Activated naive CD4-positive, alpha-beta T cell treated with anti-CD3 and anti-CD28 coated beads, Interleukin-2, amount 50 U/mL, for 24 hours (primary cell): ENCODE results near the gene ATE1.
A peak's percentile ranks its signal among the peaks of the same experiment; 100 is the strongest.

Experiments used
- H3K27ac Mint-ChIP-seq: one replicate; pipeline ENCODE4 v1.8.0; 2021; ENCODE audit warnings: mild to moderate bottlenecking, mixed read lengths
- H3K27me3 Mint-ChIP-seq: one replicate; pipeline ENCODE4 v1.8.0; 2021; ENCODE audit warnings: mixed read lengths
- H3K36me3 Mint-ChIP-seq: one replicate; pipeline ENCODE4 v1.8.0; 2021; ENCODE audit warnings: mixed read lengths
- H3K4me1 Mint-ChIP-seq: one replicate; pipeline ENCODE4 v1.8.0; 2021; ENCODE audit warnings: mixed read lengths
- H3K4me3 Mint-ChIP-seq: one replicate; pipeline ENCODE4 v1.8.0; 2021; ENCODE audit warnings: mild to moderate bottlenecking, mixed read lengths
- H3K9me3 Mint-ChIP-seq: one replicate; pipeline ENCODE4 v1.8.0; 2021; ENCODE audit warnings: mixed read lengths

ATE1 gene

GRCh38 chr10:121910673-121911420 is 17.0 kb downstream of the ATE1 start:
- no peak overlapping the region for H3K4me3 Mint-ChIP-seq
- peaks cover 9% of the 10 kb centered on the region for H3K36me3 Mint-ChIP-seq
- H3K27me3 Mint-ChIP-seq: no peaks in the 10 kb centered on the region
- peak overlapping the region; percentile 3 for H3K27ac Mint-ChIP-seq
- H3K4me1 Mint-ChIP-seq: peaks cover 4% of the 10 kb centered on the region
- no peaks in the 10 kb centered on the region for H3K9me3 Mint-ChIP-seq

GRCh38 chr10:121904888-121905287 is 22.9 kb downstream of the ATE1 start:
- Mint-ChIP-seq H3K36me3 (peaks cover 7% of the 10 kb centered on the region), H3K4me3 (no peak overlapping the region)

GRCh38 chr10:121900443-121901174 is 27.2 kb downstream of the ATE1 start:
- H3K27ac Mint-ChIP-seq: no peak overlapping the region
- no peaks in the 10 kb centered on the region for H3K27me3 Mint-ChIP-seq
- H3K9me3 Mint-ChIP-seq: no peaks in the 10 kb centered on the region
- peaks cover 5% of the 10 kb centered on the region for H3K4me1 Mint-ChIP-seq
- H3K36me3 Mint-ChIP-seq: peaks cover 11% of the 10 kb centered on the region
- no peak overlapping the region for H3K4me3 Mint-ChIP-seq

More at GRCh38 chr10:121904888-121905287, 22.9 kb downstream of the ATE1 start:
- Mint-ChIP-seq H3K27ac (no peak overlapping the region), H3K9me3 (no peaks in the 10 kb centered on the region), H3K4me1 (peaks cover 5% of the 10 kb centered on the region), H3K27me3 (no peaks in the 10 kb centered on the region)

DNA sequence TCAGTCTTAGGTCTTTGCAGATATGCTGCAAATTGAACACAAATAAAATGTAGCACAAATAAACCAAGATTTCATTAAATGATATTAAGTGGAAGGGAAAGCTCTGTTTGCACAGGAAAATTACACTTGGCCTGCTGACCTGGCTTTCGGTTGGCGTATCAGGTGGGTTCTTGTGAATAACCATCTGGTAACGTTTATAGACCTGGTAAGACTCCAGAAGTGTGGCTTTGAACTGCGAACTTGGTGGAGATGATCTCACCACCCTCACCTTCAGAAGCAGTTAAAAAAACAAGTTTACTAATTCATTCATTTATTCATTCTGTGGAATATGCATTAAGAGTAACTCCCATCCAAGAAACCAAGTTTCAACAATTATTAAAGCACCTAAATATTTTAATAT is 28.1 kb downstream of the ATE1 start:
- no peak overlapping the region for H3K27ac Mint-ChIP-seq
- no peaks in the 10 kb centered on the region for H3K9me3 Mint-ChIP-seq
- no peak overlapping the region for H3K4me3 Mint-ChIP-seq
- no peaks in the 10 kb centered on the region for H3K27me3 Mint-ChIP-seq
- H3K4me1 Mint-ChIP-seq: peaks cover 5% of the 10 kb centered on the region
- peaks cover 13% of the 10 kb centered on the region for H3K36me3 Mint-ChIP-seq

GRCh38 chr10:121891103-121891502 is 36.7 kb downstream of the ATE1 start:
- Mint-ChIP-seq H3K27me3 (no peaks in the 10 kb centered on the region), H3K27ac (no peak overlapping the region), H3K4me1 (no peaks in the 10 kb centered on the region), H3K9me3 (no peaks in the 10 kb centered on the region), H3K36me3 (peaks cover 11% of the 10 kb centered on the region), H3K4me3 (no peak overlapping the region)

GRCh38 chr10:121889212-121889611 is 38.6 kb downstream of the ATE1 start:
- Mint-ChIP-seq H3K27ac (no peak overlapping the region), H3K9me3 (no peaks in the 10 kb centered on the region), H3K4me3 (no peak overlapping the region), H3K36me3 (peaks cover 6% of the 10 kb centered on the region), H3K4me1 (no peaks in the 10 kb centered on the region), H3K27me3 (no peaks in the 10 kb centered on the region)

GRCh38 chr10:121886997-121887622 is 40.7 kb downstream of the ATE1 start:
- Mint-ChIP-seq H3K36me3 (peaks cover 5% of the 10 kb centered on the region), H3K4me3 (no peak overlapping the region), H3K27me3 (no peaks in the 10 kb centered on the region), H3K4me1 (no peaks in the 10 kb centered on the region), H3K27ac (peak overlapping the region; percentile 20), H3K9me3 (no peaks in the 10 kb centered on the region)

- Mint-ChIP-seq H3K36me3 (peaks cover 4% of the 10 kb centered on the region), H3K4me3 (no peak overlapping the region), H3K4me1 (no peaks in the 10 kb centered on the region), H3K27ac (no peak overlapping the region), H3K27me3 (no peaks in the 10 kb centered on the region), H3K9me3 (no peaks in the 10 kb centered on the region)
Measured at GRCh38 chr10:121886181-121886580, 41.6 kb downstream of the ATE1 start.

DNA sequence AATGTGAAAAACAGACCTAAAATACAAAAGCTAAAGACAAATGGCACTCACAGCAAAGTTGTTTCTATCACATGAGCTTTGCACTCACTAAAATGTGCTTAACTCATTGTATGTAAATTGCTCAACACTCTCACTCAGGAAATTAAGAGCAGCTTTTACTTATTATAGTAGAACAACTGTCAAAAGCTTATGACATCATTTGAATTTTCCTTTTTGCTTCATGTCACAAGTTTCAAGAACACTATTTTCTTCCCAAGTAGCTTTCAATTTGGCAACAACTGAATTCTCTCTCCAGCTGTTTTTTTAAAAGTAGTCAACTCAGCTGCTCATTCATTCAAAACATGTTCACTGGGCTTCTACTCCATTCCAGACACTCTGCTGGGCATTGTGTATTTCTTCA is 46.9 kb downstream of the ATE1 start:
- peaks cover 15% of the 10 kb centered on the region for H3K36me3 Mint-ChIP-seq
- H3K27ac Mint-ChIP-seq: no peak overlapping the region
- H3K4me3 Mint-ChIP-seq: no peak overlapping the region
- H3K9me3 Mint-ChIP-seq: no peaks in the 10 kb centered on the region
- H3K27me3 Mint-ChIP-seq: no peaks in the 10 kb centered on the region
- no peaks in the 10 kb centered on the region for H3K4me1 Mint-ChIP-seq

- Mint-ChIP-seq H3K27ac (no peak overlapping the region), H3K4me3 (no peak overlapping the region), H3K36me3 (peaks cover 16% of the 10 kb centered on the region), H3K4me1 (no peaks in the 10 kb centered on the region), H3K9me3 (no peaks in the 10 kb centered on the region), H3K27me3 (no peaks in the 10 kb centered on the region)
Measured at GRCh38 chr10:121879476-121879875, 48.4 kb downstream of the ATE1 start.

GRCh38 chr10:121873236-121873635 is 54.6 kb downstream of the ATE1 start:
- Mint-ChIP-seq H3K9me3 (no peaks in the 10 kb centered on the region), H3K4me1 (peaks cover 5% of the 10 kb centered on the region), H3K36me3 (peaks cover 25% of the 10 kb centered on the region), H3K27me3 (no peaks in the 10 kb centered on the region), H3K27ac (no peak overlapping the region), H3K4me3 (no peak overlapping the region)

- no peaks in the 10 kb centered on the region for H3K27me3 Mint-ChIP-seq
- peaks cover 5% of the 10 kb centered on the region for H3K4me1 Mint-ChIP-seq
- H3K4me3 Mint-ChIP-seq: no peak overlapping the region
- no peaks in the 10 kb centered on the region for H3K9me3 Mint-ChIP-seq
- peaks cover 20% of the 10 kb centered on the region for H3K36me3 Mint-ChIP-seq
- H3K27ac Mint-ChIP-seq: no peak overlapping the region
Measured at GRCh38 chr10:121870413-121870812, 57.4 kb downstream of the ATE1 start.

- Mint-ChIP-seq H3K4me3 (no peak overlapping the region), H3K27me3 (no peaks in the 10 kb centered on the region), H3K9me3 (no peaks in the 10 kb centered on the region), H3K36me3 (peaks cover 26% of the 10 kb centered on the region), H3K4me1 (peaks cover 5% of the 10 kb centered on the region), H3K27ac (no peak overlapping the region)
Measured at GRCh38 chr10:121865554-121865953, 62.3 kb downstream of the ATE1 start.

- Mint-ChIP-seq H3K27me3 (no peaks in the 10 kb centered on the region), H3K4me1 (peaks cover 3% of the 10 kb centered on the region), H3K4me3 (no peak overlapping the region), H3K36me3 (peaks cover 21% of the 10 kb centered on the region), H3K9me3 (no peaks in the 10 kb centered on the region), H3K27ac (no peak overlapping the region)
Measured at GRCh38 chr10:121864653-121865052, 63.2 kb downstream of the ATE1 start.

GRCh38 chr10:121864168-121864567 is 63.7 kb downstream of the ATE1 start:
- Mint-ChIP-seq H3K4me1 (peaks cover 3% of the 10 kb centered on the region), H3K27ac (no peak overlapping the region), H3K27me3 (no peaks in the 10 kb centered on the region), H3K36me3 (peaks cover 18% of the 10 kb centered on the region), H3K4me3 (no peak overlapping the region), H3K9me3 (no peaks in the 10 kb centered on the region)

DNA sequence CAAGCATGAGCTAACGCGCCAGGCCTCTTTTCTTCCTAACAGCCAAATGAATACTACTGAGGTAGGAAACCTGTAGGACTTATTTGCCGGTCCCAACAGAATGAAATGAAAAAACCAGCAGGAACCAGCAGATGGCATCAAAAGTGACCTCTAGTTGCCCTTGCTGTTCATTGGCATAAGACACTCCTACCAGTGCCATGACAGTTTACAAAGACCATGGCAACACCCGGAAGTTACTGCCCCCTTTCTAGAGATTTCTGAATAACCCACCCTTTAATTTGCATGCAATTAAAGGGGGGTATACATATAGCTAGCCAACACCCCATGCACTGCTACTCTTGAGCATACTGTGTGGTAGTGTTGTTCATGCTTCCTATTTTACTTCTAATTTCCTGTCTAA is 65.2 kb downstream of the ATE1 start:
- no peak overlapping the region for H3K27ac Mint-ChIP-seq
- no peak overlapping the region for H3K4me3 Mint-ChIP-seq
- no peaks in the 10 kb centered on the region for H3K9me3 Mint-ChIP-seq
- H3K36me3 Mint-ChIP-seq: peaks cover 22% of the 10 kb centered on the region
- H3K27me3 Mint-ChIP-seq: no peaks in the 10 kb centered on the region
- peaks cover 3% of the 10 kb centered on the region for H3K4me1 Mint-ChIP-seq
